HEK293 (cell line): Measurements from ENCODE around the gene HEG1.

Source experiments
- INSM2 ChIP-seq: fragments of 450-650 bp; formaldehyde crosslinking; IDR thresholded peaks from 2 replicates; pipeline ENCODE4 v1.5.1; 2016; ENCODE audit warnings: missing biosample characterization, missing genetic modification characterization
- MZF1 ChIP-seq: fragments of 450-650 bp; formaldehyde crosslinking; IDR thresholded peaks from 2 replicates; pipeline ENCODE4 v1.5.1; 2017; ENCODE audit warnings: missing biosample characterization, missing genetic modification characterization, borderline replicate concordance
- ZBTB20 ChIP-seq: fragments of 450-650 bp; formaldehyde crosslinking; IDR thresholded peaks from 2 replicates; pipeline ENCODE4 v1.5.1; 2016; ENCODE audit warnings: missing biosample characterization, missing genetic modification characterization
- ZBTB21 ChIP-seq: fragments of 450-650 bp; formaldehyde crosslinking; IDR thresholded peaks from 2 replicates; pipeline ENCODE4 v1.5.1; 2017; ENCODE audit warnings: missing biosample characterization, missing genetic modification characterization
- ZBTB49 ChIP-seq: fragments of 450-650 bp; formaldehyde crosslinking; IDR thresholded peaks from 2 replicates; pipeline ENCODE4 v1.5.1; 2016; ENCODE audit warnings: missing biosample characterization, missing genetic modification characterization, low read depth
- ZNF157 ChIP-seq: fragments of 450-650 bp; formaldehyde crosslinking; IDR thresholded peaks from 2 replicates; pipeline ENCODE4 v1.5.1; 2016; ENCODE audit warnings: missing biosample characterization, missing genetic modification characterization
- ZNF174 ChIP-seq: fragments of 450-650 bp; formaldehyde crosslinking; IDR thresholded peaks from 2 replicates; pipeline ENCODE4 v1.5.0; 2017; ENCODE audit warnings: missing biosample characterization, mild to moderate bottlenecking, missing genetic modification characterization
- ZNF433 ChIP-seq: fragments of 450-650 bp; formaldehyde crosslinking; IDR thresholded peaks from 2 replicates; pipeline ENCODE4 v1.5.1; 2016; ENCODE audit warnings: missing biosample characterization, missing genetic modification characterization, low read depth
- ZNF473 ChIP-seq: fragments of 450-650 bp; formaldehyde crosslinking; IDR thresholded peaks from 2 replicates; pipeline ENCODE4 v1.5.1; 2017; ENCODE audit warnings: missing biosample characterization, missing genetic modification characterization
- ZNF560 ChIP-seq: fragments of 450-650 bp; formaldehyde crosslinking; IDR thresholded peaks from 2 replicates; pipeline ENCODE4 v1.5.1; 2017; ENCODE audit warnings: missing biosample characterization, missing genetic modification characterization, borderline replicate concordance
- TF ChIP-seq, protein P1 (sequence below): fragments of 450-650 bp; formaldehyde crosslinking; IDR thresholded peaks from 2 replicates; pipeline ENCODE4 v1.5.1; 2016; ENCODE audit warnings: missing biosample characterization, missing genetic modification characterization
- TF ChIP-seq, protein P2 (sequence below): fragments of 450-650 bp; IDR thresholded peaks from 2 replicates; pipeline ENCODE4 v1.5.1; 2018; ENCODE audit warnings: missing biosample characterization, mild to moderate bottlenecking, missing genetic modification characterization
- TF ChIP-seq, protein P3 (sequence below): sonication (generic); formaldehyde crosslinking; IDR thresholded peaks from 2 replicates; pipeline ENCODE4 v1.8.1; 2022; ENCODE audit warnings: mild to moderate bottlenecking, moderate library complexity, missing genetic modification reagents

DNA sequence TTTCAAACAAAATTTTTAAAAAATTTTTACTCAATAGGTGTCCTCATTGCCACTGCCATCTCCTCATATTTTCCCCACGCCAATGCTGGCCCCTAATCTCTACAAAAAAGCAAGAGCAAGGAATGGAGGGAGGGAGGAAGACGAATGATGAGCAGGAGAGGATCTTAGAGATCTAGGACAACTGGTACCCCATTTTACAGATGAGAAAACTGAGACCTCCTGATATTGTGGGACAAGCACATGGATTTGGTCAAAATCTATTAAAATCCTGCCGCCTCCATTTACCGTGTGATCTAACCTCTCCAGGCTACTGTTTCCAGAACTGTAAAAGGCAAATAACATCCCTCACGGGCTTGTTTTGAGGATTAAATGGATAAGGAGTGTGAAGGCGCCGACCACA, 4.6 kb downstream of the HEG1 start:
- TF ChIP-seq INSM2 (tag by site-specific recombination) (no peak), ZNF433 (tag by site-specific recombination) (no peak), MZF1 (no peak), ZBTB49 (tag by site-specific recombination) (no peak), ZBTB20 (tag by site-specific recombination) (no peak), ZNF473 (tag by site-specific recombination) (no peak), ZNF560 (no peak), ZNF174 (tag by site-specific recombination) (no peak), ZBTB21 (tag by site-specific recombination) (no peak), ZNF157 (tag by site-specific recombination) (no peak)
- TF ChIP-seq, protein P1, sequence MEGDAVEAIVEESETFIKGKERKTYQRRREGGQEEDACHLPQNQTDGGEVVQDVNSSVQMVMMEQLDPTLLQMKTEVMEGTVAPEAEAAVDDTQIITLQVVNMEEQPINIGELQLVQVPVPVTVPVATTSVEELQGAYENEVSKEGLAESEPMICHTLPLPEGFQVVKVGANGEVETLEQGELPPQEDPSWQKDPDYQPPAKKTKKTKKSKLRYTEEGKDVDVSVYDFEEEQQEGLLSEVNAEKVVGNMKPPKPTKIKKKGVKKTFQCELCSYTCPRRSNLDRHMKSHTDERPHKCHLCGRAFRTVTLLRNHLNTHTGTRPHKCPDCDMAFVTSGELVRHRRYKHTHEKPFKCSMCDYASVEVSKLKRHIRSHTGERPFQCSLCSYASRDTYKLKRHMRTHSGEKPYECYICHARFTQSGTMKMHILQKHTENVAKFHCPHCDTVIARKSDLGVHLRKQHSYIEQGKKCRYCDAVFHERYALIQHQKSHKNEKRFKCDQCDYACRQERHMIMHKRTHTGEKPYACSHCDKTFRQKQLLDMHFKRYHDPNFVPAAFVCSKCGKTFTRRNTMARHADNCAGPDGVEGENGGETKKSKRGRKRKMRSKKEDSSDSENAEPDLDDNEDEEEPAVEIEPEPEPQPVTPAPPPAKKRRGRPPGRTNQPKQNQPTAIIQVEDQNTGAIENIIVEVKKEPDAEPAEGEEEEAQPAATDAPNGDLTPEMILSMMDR (tag by site-specific recombination), result no peak
- TF ChIP-seq, protein P2, sequence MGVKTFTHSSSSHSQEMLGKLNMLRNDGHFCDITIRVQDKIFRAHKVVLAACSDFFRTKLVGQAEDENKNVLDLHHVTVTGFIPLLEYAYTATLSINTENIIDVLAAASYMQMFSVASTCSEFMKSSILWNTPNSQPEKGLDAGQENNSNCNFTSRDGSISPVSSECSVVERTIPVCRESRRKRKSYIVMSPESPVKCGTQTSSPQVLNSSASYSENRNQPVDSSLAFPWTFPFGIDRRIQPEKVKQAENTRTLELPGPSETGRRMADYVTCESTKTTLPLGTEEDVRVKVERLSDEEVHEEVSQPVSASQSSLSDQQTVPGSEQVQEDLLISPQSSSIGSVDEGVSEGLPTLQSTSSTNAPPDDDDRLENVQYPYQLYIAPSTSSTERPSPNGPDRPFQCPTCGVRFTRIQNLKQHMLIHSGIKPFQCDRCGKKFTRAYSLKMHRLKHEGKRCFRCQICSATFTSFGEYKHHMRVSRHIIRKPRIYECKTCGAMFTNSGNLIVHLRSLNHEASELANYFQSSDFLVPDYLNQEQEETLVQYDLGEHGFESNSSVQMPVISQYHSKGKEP (tag by site-specific recombination), result no peak
- TF ChIP-seq, protein P3, sequence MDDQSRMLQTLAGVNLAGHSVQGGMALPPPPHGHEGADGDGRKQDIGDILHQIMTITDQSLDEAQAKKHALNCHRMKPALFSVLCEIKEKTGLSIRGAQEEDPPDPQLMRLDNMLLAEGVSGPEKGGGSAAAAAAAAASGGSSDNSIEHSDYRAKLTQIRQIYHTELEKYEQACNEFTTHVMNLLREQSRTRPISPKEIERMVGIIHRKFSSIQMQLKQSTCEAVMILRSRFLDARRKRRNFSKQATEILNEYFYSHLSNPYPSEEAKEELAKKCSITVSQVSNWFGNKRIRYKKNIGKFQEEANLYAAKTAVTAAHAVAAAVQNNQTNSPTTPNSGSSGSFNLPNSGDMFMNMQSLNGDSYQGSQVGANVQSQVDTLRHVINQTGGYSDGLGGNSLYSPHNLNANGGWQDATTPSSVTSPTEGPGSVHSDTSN (CRISPR knock-in tag), result no peak
